ENCODE results near the gene RCCD1.

GRCh38 chr15:90966262-90966661 lies 11.6 kb downstream of the RCCD1 start:
- TF ChIP-seq CTCF (IDR thresholded peaks at IDR 0.05) (no peak), POLR2AphosphoS5 (IDR thresholded peaks at IDR 0.05) (no peak)

Data from breast epithelium (tissue), 3 donors.